B cell (primary cell): ENCODE measurements around the gene MUC5AC. TPM values are rescaled to one million over a fixed set of nuclear protein-coding genes. Genes with fewer than 3 reads are reported as not detected.

Experiments used
- ATAC-seq: fragments of 200-7000 bp; cut with Tn5 transposase; one replicate; pipeline ENCODE4 v1.10.0; 2021; ENCODE audit warnings: low read depth, mild to moderate bottlenecking, moderate number of reproducible peaks, moderate library complexity
- CTCF ChIA-PET: fragments of 350-600 bp; sonication (Branson Sonifier 250); formaldehyde crosslinking; loops from one replicate; lab custom pipeline; 2021; ENCODE audit warnings: antibody characterized with exemption, inconsistent platforms; lab: Charles Lee
- POLR2A ChIA-PET: fragments of 350-600 bp; sonication (Branson Sonifier 250); formaldehyde crosslinking; loops from one replicate; lab custom pipeline; 2021; ENCODE audit warnings: antibody characterized with exemption; lab: Charles Lee
- DNase-seq: peaks from one replicate; pipeline ENCODE4 v3.0.0; 2013
- H2AFZ ChIP-seq: 2 replicates; pipeline ENCODE4 v1.6.1; 2012; ENCODE audit warnings: mild to moderate bottlenecking, low read depth, low read length; ENCODE audit not compliant: insufficient read depth, poor library complexity, severe bottlenecking
- H3K27ac ChIP-seq, 2 donors: 1 replicate in 1 of 2; 2 replicates in 1 of 2; pipeline ENCODE4 v1.5.1; 2012 to 2013; ENCODE audit warnings: low read length in 2 of 2, mild to moderate bottlenecking in 2 of 2, moderate library complexity in 1 of 2
- H3K27me3 ChIP-seq, 4 experiments: fragments of 200-600 bp in 1 of 4; sonication (generic) in 1 of 4; replicated peaks in 1 of 4; 1 replicate in 2 of 4; 2 replicates in 2 of 4; pipeline versions ENCODE4 v1.6.1 to v1.7.0; 2013 to 2016; ENCODE audit warnings: low read length in 3 of 4, mild to moderate bottlenecking in 2 of 4, mixed read lengths in 1 of 4, moderate library complexity in 1 of 4; ENCODE audit not compliant: insufficient read depth in 4 of 4, control insufficient read depth in 3 of 4; ENCODE audit errors: control extremely low read depth in 1 of 4
- H3K36me3 ChIP-seq, 2 experiments: replicated peaks in 1 of 2; 1 replicate in 1 of 2; 2 replicates in 1 of 2; pipeline versions ENCODE4 v1.6.1 to v1.7.1; 2013; ENCODE audit warnings: low read length in 1 of 2; ENCODE audit not compliant: insufficient read depth in 2 of 2, control insufficient read depth in 1 of 2; ENCODE audit errors: control extremely low read depth in 1 of 2, extremely low read depth in 1 of 2
- H3K4me1 ChIP-seq, 2 donors: fragments of 200-600 bp in 1 of 2; sonication (generic) in 1 of 2; 1 replicate in 1 of 2; 2 replicates in 1 of 2; pipeline versions ENCODE4 v1.5.1 to v1.6.1; 2013 to 2017; ENCODE audit warnings: low read length in 2 of 2; ENCODE audit not compliant: control insufficient read depth in 2 of 2, insufficient read depth in 2 of 2
- H3K4me2 ChIP-seq: replicated peaks from 2 replicates; pipeline ENCODE3; 2012; ENCODE audit warnings: mild to moderate bottlenecking, low read depth, low read length; ENCODE audit not compliant: poor library complexity, severe bottlenecking
- H3K4me3 ChIP-seq, 5 experiments: fragments of 200-600 bp in 1 of 5; sonication (generic) in 1 of 5; 1 replicate in 3 of 5; 2 replicates in 2 of 5; pipeline versions ENCODE4 v1.5.1 to v1.7.0; 2011 to 2016; ENCODE audit warnings: low read length in 4 of 5, mild to moderate bottlenecking in 4 of 5, low read depth in 2 of 5, control low read depth in 1 of 5, moderate library complexity in 1 of 5; ENCODE audit not compliant: insufficient read depth in 1 of 5; ENCODE audit errors: control extremely low read depth in 1 of 5, extremely low read depth in 1 of 5
- H3K79me2 ChIP-seq: fragments of 200-600 bp; sonication (generic); one replicate; pipeline ENCODE4 v1.6.0; 2016; ENCODE audit warnings: low read length; ENCODE audit not compliant: control insufficient read depth, insufficient read depth
- H3K9ac ChIP-seq: fragments of 200-600 bp; sonication (generic); 2 replicates; pipeline ENCODE4 v1.6.1; 2017; ENCODE audit warnings: mild to moderate bottlenecking, low read length, moderate library complexity
- H3K9me3 ChIP-seq, 3 donors: one replicate each; pipeline versions ENCODE4 v1.6.1 to v1.7.1; 2013; ENCODE audit warnings: low read length in 2 of 3; ENCODE audit not compliant: control insufficient read depth in 2 of 3, insufficient read depth in 1 of 3; ENCODE audit errors: control extremely low read depth in 1 of 3
- H4K20me1 ChIP-seq: 2 replicates; pipeline ENCODE4 v1.6.0; 2012; ENCODE audit warnings: mild to moderate bottlenecking, low read length; ENCODE audit not compliant: insufficient read depth, control insufficient read depth, poor library complexity, severe bottlenecking
- H3K27ac Mint-ChIP-seq: one replicate; pipeline ENCODE4 v1.8.0; 2021; ENCODE audit warnings: mixed read lengths
- H3K27me3 Mint-ChIP-seq: one replicate; pipeline ENCODE4 v1.8.0; 2021; ENCODE audit warnings: mixed read lengths
- H3K4me1 Mint-ChIP-seq: one replicate; pipeline ENCODE4 v1.8.0; 2021; ENCODE audit warnings: mixed read lengths
- H3K4me3 Mint-ChIP-seq: one replicate; pipeline ENCODE4 v1.8.0; 2021; ENCODE audit warnings: mixed read lengths
- H3K9me3 Mint-ChIP-seq: one replicate; pipeline ENCODE4 v1.8.0; 2022; ENCODE audit warnings: mixed read lengths; ENCODE audit not compliant: insufficient read depth
- EZH2 ChIP-seq: IDR thresholded peaks from 2 replicates; pipeline ENCODE4 v1.6.1; 2012; ENCODE audit warnings: borderline replicate concordance, low read depth, mild to moderate bottlenecking, moderate library complexity, low read length; ENCODE audit not compliant: insufficient read depth, poor library complexity, severe bottlenecking
- WGBS: methylation state at CpG from one replicate; pipeline ENCODE4 v1.1.5; 2013; ENCODE audit warnings: missing lambda C conversion rate; ENCODE audit not compliant: insufficient coverage; 5-methylcytosine and 5-hydroxymethylcytosine counted together
- intact Hi-C: fragments of 100-400 bp; cut with micrococcal nuclease; formaldehyde crosslinking; loops from one replicate; pipeline ENCODE4 v1.10.0; 2022
- polyA plus RNA-seq: library from polyadenylated mRNA; depleted of rRNA; stranded (reverse); fragments of >200 nt; gene quantifications from 2 replicates; pipeline ENCODE4 v1.2.3, GENCODE V29; 2012
- total RNA-seq, 2 donors: library from RNA; stranded (reverse); fragments of 120-200 nt in 1 of 2; gene quantifications; 1 replicate in 1 of 2; 2 replicates in 1 of 2; pipeline versions ENCODE4 v1.2.3 to v1.2.4, GENCODE V29; 2013 to 2022
- TF ChIP-seq, protein P1 (sequence below): fragments of 200-600 bp; IDR thresholded peaks from one replicate; pipeline ENCODE4 v1.8.0; 2022; ENCODE audit warnings: antibody characterized with exemption, mild to moderate bottlenecking

The MUC5AC gene
- total and polyA plus RNA-seq, 2 donors (not counting 1 experiment from before 2014, with no cell fraction given), result not detected

DNA sequence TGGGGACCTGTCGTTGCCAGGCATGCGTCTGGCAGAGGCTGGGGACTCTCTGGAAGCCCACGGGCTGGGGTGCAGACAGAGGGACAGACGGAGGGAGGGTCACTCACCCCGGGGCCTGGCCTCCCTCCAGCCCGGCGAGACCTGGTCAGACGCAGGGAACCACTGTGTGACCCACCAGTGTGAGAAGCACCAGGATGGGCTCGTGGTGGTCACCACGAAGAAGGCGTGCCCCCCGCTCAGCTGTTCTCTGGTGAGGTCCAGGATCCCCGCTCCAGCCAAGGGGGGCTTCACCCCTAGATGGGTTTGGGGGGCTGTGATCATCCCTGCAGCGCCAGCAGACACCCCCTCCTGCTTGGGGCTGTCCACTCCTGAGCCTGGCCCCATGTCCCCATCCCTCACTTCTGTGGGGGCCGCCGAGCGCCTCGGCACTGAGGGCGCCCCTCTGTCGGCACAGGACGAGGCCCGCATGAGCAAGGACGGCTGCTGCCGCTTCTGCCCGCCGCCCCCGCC, 41.5 kb downstream of the MUC5AC start:
- no peak overlapping the region for H3K4me2 ChIP-seq
- H3K4me1 Mint-ChIP-seq, result no peaks in the 10 kb centered on the region
- no peak overlapping the region for H3K4me3 Mint-ChIP-seq

More for the DNA sequence above, 41.5 kb downstream of the MUC5AC start:
- H3K36me3 ChIP-seq, result no peaks in the 10 kb centered on the region
- no peak overlapping the region for H3K27ac ChIP-seq
- peaks cover 0 to 6% of the 10 kb centered on the region in 2 donors for H3K4me1 ChIP-seq
- H3K27me3 Mint-ChIP-seq, result no peaks in the 10 kb centered on the region
- TF ChIP-seq, protein P1, sequence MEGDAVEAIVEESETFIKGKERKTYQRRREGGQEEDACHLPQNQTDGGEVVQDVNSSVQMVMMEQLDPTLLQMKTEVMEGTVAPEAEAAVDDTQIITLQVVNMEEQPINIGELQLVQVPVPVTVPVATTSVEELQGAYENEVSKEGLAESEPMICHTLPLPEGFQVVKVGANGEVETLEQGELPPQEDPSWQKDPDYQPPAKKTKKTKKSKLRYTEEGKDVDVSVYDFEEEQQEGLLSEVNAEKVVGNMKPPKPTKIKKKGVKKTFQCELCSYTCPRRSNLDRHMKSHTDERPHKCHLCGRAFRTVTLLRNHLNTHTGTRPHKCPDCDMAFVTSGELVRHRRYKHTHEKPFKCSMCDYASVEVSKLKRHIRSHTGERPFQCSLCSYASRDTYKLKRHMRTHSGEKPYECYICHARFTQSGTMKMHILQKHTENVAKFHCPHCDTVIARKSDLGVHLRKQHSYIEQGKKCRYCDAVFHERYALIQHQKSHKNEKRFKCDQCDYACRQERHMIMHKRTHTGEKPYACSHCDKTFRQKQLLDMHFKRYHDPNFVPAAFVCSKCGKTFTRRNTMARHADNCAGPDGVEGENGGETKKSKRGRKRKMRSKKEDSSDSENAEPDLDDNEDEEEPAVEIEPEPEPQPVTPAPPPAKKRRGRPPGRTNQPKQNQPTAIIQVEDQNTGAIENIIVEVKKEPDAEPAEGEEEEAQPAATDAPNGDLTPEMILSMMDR, result no peak
- no peak for TF ChIP-seq EZH2
- no peak overlapping the region for H3K27ac Mint-ChIP-seq
- no peak overlapping the region for H2AFZ ChIP-seq
- ChIA-PET CTCF (no interaction called here), POLR2A (no interaction called here)
- H4K20me1 ChIP-seq, result no peaks in the 10 kb centered on the region
- H3K9me3 ChIP-seq, result peaks cover 0 to 5% (median 0%) of the 10 kb centered on the region in 3 donors
- ATAC-seq (no peak), DNase-seq (no peak)
- peaks cover 0 to 15% (median 0%) of the 10 kb centered on the region in 4 experiments for H3K27me3 ChIP-seq
- intact Hi-C loops, result no loop called here
- H3K79me2 ChIP-seq, result no peaks in the 10 kb centered on the region
- no peaks in the 10 kb centered on the region for H3K9me3 Mint-ChIP-seq
- H3K4me3 ChIP-seq, result no peak overlapping the region
- no peak overlapping the region for H3K9ac ChIP-seq
- 70% methylated on average over 23 of the region's 27 CpGs for WGBS
